ENCODE data around the gene ASB2.
A peak's percentile ranks its signal among the peaks of the same experiment; 100 is the strongest.

ASB2 gene

GRCh38 chr14:93960774-93961438, 15.5 kb downstream of the ASB2 start:
- no peak for DNase-seq (ENCODE audit: low read depth in 2 of 2)

DNA sequence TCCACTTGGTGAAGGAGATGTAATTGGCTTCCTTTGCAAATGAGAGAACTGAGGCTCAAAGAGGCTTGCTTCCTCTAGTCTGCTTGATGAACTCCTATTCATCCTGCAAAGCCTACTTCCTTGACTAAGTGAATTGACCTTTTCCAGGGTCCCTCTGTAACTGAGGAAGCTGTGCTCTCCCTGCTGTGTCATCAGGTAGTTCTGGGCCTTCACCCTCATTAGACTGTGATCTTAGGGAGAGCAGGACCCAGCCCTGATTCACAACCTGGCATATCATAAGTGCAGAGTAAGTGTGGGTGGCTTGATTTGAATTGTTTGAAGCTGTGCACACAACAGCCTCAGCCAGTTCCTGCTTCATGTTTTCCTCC, 16.3 kb downstream of the ASB2 start:
- DNase-seq (ENCODE audit: low read depth in 2 of 2) = no peak

- DNase-seq (ENCODE audit: low read depth in 2 of 2) = peak; percentile 84 to 87
These were observed 16.9 kb downstream of the ASB2 start for GRCh38 chr14:93959239-93960107.

DNA sequence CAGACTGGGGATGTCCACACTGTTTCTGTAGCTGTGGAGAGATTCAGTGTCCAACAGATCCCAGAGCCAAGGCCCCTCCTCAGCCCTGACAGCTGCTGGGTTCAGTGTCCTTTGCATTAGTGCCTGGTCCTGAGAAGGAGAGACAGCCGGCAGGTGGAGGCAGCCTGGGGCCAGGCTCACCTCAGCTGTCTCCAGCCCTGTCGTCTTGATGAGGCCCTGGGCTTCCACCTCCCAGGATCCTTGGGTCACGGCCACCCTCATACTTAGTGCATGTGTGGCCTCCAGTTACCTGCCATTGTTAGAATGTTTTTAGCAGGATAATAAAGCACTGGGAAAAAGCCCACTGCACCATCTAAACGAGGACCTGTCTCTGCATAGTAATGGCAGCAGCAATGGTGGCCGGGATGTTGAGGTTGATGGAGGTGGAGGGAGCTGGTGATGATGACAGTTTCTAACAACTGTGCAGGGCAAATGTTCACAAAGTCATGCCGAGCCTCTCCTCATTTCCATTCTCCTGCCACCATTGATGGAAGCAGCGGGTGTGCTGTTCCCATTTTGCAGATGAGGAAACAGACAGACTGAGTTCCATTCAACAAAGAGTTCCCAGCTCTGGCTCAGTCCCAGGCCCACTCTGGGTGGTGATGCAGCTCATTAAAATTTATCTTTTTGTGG, 17.7 kb downstream of the ASB2 start:
- DNase-seq (ENCODE audit: low read depth in 2 of 2) = no peak

DNA sequence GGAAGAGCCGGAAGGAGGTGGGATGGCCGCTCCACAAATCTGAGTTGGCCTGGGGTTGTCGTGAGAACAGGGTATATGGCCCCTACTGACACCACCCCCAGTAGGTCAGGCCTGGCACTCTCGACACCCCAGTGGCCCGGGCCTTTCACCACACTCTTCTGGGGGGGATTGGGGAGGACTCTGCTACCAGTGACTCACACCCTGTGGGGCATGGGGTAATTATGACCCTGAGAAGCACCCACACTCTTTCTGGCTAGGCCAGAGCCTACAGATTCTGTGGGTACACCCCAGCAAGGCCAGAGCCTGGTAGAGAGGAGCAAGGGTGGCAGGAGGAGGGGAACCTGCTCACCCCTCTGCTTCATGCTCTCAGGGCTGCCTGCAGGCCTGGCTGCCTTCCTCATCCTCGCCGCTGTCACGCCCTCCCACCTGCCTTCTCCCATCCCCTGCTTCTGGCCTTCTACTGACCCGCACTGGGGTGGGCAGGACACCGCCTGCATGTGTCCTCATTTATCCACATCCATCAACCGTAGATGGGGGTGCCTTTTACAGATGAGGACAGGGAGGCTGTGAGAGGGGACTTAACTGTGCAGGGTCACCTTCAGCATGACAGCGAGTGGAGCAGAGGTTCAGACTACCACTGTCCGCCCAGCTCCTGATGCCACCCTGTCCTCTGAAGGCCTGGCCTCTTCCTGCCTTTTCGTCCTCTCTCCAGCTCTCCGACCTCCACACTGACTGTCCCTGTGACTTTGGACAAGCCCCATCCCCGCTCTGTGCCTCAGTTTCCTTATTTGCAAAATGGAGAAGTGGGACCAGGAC, 18.4 kb downstream of the ASB2 start:
- no peak for DNase-seq (ENCODE audit: low read depth in 2 of 2)

GRCh38 chr14:93957333-93957710, 19.0 kb downstream of the ASB2 start:
- DNase-seq (ENCODE audit: low read depth in 2 of 2) = no peak

- DNase-seq (ENCODE audit: low read depth in 2 of 2) = no peak
These were observed 19.6 kb downstream of the ASB2 start for GRCh38 chr14:93956514-93957332.

GRCh38 chr14:93955850-93956481, 20.4 kb downstream of the ASB2 start:
- no peak for DNase-seq (ENCODE audit: low read depth in 2 of 2)

DNA sequence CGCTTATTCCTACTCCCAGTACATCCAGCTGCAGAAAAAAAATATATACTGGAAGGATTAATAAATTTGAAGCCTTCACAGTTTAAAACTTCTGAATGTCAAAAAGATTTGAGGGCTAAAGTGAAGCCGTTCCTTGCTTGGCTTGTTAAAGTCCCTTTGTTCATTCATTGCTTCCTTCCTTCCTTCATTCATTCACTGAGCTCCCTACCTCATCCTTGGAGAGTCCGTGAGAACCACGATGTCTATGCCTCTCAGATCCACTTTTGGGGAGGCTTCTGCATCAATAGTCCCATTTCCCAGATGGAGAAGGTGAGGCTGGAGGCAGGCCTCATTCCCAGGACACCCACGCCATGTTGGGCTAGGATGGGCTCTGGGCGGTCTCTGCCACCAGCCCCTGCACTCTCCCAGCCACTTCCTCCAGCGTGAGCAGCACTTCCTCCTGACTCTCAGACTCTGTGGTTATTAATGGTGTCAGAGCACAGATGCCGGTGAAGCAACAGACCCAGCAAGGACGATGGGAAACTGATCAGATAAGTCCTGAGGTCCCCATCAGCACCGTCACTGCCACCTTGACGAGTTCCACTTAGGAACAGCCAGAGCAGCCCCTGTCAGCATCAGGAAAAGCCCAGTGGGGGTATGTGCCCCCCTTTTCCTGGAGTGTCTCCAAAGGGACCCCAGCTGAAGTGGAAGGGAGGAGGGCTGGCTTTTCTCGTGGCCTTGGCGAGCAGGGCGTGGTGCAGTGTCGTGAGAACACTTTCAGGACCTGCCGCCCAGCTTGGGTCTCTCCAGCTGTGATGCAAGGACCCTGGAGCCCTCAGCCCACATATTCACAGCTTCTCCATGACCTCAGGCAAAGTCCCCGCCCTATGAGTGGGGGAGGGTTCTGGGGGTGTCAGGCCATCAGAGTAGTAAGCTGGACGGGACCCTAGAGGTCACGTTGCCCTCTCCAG, 21.2 kb downstream of the ASB2 start:
- no peak for DNase-seq (ENCODE audit: low read depth in 2 of 2)

DNA sequence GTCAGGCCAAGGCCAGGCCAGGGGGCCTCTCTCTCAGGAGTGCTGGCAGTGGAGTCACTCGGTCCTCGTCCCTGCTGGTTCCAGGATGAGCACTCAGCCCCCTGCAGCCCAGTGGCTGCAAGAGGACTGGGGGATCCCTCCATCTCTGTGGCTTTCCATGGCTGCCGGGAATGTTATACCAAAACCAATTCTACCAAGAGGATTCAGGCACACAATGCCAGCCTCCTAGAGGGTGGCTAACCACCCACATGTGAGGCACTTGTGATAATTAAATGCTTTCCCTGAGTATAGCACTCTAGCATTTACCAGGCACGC, 21.9 kb downstream of the ASB2 start:
- DNase-seq (ENCODE audit: low read depth in 2 of 2) = no peak

- no peak for DNase-seq (ENCODE audit: low read depth in 2 of 2)
These were observed 22.4 kb downstream of the ASB2 start for GRCh38 chr14:93953739-93954515.

DNA sequence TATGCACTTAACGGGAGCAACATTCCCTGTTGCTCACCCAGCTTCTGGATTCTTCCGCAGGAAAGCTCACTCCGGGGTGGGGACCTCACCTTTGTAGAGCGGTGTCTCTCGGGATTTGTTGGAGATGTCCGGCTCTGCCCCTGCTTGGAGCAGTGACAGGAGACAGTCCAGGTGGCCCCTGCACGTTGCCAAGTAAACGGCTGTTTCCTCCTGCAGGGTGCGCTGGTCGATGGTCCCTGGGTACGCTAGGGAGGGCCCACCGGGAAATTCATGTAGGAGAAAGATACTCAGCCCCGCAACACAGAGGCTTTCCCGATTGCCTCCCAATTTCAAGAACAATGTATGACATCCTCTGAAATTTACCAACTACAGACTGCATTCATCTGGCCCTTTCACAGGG, 23.1 kb downstream of the ASB2 start:
- no peak for DNase-seq (ENCODE audit: low read depth in 2 of 2)

GRCh38 chr14:93952829-93953228, 23.5 kb downstream of the ASB2 start:
- no peak for DNase-seq (ENCODE audit: low read depth in 2 of 2)

- DNase-seq (ENCODE audit: low read depth in 2 of 2) = no peak
These were observed 24.5 kb downstream of the ASB2 start for GRCh38 chr14:93951635-93952540.

DNA sequence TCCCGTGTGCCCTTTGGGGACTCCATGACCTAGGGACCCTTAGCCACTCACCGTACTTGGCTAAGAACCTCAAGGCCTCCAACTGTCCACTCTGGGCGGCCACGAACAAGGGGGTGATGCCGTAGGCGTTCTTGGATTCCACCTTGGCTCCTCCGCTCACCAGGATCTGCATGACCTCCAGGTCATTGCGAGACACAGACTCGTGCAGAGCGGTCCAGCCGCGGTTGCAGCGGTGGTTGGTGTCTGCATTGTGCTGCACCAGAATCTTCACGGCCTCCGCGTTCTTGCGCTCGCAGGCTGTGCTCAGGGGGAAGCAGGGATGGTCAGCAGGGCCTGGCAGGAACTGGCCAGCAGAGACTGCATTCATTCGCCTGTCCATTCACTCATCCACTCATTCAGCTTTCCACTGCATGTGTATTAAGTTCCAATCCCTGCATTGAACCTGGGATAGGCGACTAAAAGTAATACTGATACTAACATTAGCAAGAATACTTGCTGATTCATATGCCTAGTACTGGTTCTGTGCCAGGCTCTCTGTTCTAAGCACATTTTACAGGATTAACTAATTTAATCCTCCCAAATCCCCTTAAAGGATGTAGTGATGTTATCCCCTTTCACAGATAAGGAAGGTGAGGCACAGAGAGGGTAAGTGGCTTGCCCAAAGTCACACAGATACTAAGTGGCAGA, 25.3 kb downstream of the ASB2 start:
- DNase-seq (ENCODE audit: low read depth in 2 of 2) = no peak

DNA sequence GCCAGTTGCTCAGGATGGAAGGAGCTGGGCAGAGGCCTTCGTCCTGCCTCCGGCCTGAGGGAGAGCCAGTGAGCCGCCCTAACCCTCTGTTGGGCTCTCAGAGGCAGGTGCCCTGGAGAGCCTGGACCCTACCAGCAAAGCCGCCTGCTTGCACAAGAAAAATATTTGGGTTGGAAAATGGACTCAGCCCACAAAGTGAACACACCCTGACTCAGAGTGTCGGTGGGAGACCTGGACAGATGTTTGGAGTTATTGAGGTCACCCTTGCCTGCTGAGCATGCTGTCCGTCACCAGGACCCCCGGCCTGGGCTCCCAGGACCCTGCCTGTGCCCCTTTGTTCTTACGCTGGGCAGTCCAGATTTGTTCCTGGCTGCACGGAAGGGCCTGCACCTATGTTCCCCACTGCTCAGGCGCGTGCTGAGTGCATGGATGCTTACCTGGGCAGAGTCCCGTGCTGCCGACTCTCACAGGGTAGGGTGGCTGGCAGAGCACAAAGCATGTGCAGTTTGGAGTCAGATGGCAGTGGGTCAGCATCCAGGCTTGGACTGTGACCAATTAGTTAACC, 26.8 kb downstream of the ASB2 start:
- no peak for DNase-seq (ENCODE audit: low read depth in 2 of 2)

DNA sequence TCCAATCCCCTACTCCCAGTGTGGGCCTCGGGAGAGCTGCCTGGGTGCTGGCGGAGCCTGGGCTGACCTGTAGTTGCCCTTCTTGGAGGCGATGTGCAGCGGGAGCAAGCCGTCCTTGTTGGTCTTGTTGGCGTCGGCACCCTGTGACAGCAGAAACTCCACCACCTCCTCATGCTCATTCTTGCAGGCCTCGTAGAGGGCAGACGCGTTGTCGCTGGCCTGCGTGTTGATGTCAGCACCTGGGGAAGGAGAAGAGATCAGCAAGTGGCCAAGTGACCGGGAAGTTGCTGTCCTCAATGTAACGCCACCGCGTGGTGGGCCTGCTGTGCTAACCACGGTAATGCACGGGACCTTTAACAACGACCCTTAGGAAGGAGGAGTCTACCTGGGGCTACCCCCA, 29.1 kb downstream of the ASB2 start:
- DNase-seq (ENCODE audit: low read depth in 2 of 2) = no peak
